ENCODE results near the gene RIMS1. TPM values are rescaled to one million over a fixed set of nuclear protein-coding genes. Genes with fewer than 3 reads are reported as not detected.

The RIMS1 gene
- total RNA-seq, 4 donors from 2014 or later, result 0.17 to 0.89 (median 0.44) TPM

DNA sequence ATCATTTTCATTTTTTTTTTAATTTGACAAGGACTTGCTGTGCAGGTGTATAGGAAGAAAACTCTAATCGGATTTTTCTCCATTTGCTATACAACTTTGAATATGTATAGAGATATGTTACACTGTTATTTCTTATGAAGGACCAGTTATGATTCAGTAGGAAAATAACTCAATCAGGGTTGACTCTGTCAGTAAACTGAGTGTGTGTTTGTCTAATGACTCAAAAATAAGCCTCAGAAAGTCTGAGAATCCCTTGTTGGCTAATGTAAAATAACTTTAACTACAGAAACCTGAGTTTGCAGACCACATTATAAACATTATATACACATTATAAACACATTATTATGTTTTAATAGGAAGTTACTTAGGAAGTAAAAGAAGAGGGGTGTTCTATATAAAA is 352.6 kb downstream of the RIMS1 start:
- Histone ChIP-seq H3K36me3 (no peaks in the 10 kb centered on the region), H3K27ac (no peak overlapping the region), H3K9me3 (no peaks in the 10 kb centered on the region), H3K4me1 (no peaks in the 10 kb centered on the region), H3K4me3 (replicated peaks in 1 of 3) (no peak overlapping the region), H3K27me3 (no peaks in the 10 kb centered on the region)
- intact Hi-C loops (cut with DNase I), result no loop called here
- DNase-seq, result no peak
- no peak for TF ChIP-seq CTCF (IDR thresholded peaks at IDR 0.05)
- TF ChIP-seq POLR2A (IDR thresholded peaks at IDR 0.05), result no peak
- whole genome bisulfite sequencing, 2 donors, result 87 to 93% methylated on average over 1 of the region's 1 CpG

DNA sequence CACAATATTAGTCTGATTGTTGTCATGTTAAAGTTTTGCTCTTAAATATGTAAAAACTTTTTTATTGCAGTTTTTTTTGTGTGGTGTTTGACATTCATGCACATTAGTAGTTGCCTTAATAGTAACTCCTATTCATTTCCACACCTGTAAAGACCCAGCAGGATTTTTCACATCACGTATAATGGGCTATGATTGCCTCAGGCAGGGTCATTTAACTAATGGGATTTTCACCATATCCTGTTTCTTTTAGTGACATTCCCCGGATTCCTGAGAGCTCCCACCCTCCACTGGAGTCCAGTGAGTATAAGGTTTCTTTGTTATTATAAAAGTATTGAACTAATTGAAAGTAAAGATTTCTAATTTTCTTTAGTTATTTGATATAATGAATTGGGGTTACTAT is 359.2 kb downstream of the RIMS1 start:
- TF ChIP-seq CTCF (IDR thresholded peaks at IDR 0.05), result no peak
- TF ChIP-seq POLR2A (IDR thresholded peaks at IDR 0.05), result no peak
- 27 to 37% methylated on average over 2 of the region's 2 CpGs for WGBS, 2 donors
- Histone ChIP-seq H3K27ac (no peak overlapping the region), H3K9me3 (no peaks in the 10 kb centered on the region), H3K36me3 (no peaks in the 10 kb centered on the region), H3K4me1 (no peaks in the 10 kb centered on the region), H3K4me3 (replicated peaks in 1 of 3) (no peak overlapping the region), H3K27me3 (no peaks in the 10 kb centered on the region)
- intact Hi-C loops (cut with DNase I), result no loop called here
- DNase-seq, result no peak

DNA sequence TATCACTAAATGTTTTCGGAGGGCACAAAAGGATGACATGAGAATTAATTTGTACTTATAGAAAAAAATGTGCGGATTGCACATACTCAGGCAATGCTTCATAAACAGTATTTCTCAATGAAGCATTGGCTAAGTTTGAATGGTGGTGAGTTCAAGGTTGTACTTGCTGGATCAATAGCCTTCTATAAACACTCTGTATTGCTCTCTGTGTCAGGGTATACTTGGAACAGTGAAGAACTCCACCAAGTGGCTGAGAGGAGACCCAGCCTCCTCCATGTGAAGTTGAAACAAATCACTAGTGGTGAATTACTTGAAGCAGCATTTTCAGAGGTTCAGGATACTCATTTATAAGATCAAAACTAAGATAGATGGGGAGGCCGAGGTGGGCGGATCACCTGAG is 360.6 kb downstream of the RIMS1 start:
- TF ChIP-seq CTCF (IDR thresholded peaks at IDR 0.05) (no peak), POLR2A (IDR thresholded peaks at IDR 0.05) (no peak)
- DNase-seq, result no peak
- Histone ChIP-seq H3K9me3 (no peaks in the 10 kb centered on the region), H3K36me3 (no peaks in the 10 kb centered on the region), H3K4me1 (no peaks in the 10 kb centered on the region), H3K27me3 (no peaks in the 10 kb centered on the region), H3K27ac (no peak overlapping the region), H3K4me3 (replicated peaks in 1 of 3) (no peak overlapping the region)
- WGBS, 2 donors, result 89 to 92% methylated on average over 4 of the region's 4 CpGs
- intact Hi-C loops (cut with DNase I), result no loop called here

DNA sequence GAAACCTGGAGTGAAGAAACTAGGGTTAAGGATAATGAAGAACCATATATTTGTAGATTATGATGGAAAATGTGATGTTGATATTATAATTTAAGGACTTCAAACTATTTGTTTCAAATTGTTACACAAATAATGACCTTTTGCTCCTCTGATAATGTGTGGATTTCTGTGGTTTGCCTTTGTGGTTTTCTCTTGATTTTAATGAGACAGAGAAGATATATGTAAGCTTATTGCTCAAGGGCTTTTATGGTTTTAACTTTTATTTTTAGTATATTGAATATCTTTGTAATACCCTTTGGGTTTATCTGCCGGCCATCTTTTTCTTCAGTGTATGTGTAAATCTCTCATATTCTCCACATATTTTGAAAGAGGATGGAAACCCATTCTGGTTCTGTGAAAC is 362.3 kb downstream of the RIMS1 start:
- Histone ChIP-seq H3K4me1 (no peaks in the 10 kb centered on the region), H3K27me3 (no peaks in the 10 kb centered on the region), H3K4me3 (replicated peaks in 1 of 3) (no peak overlapping the region), H3K27ac (no peak overlapping the region), H3K36me3 (no peaks in the 10 kb centered on the region), H3K9me3 (no peaks in the 10 kb centered on the region)
- intact Hi-C loops (cut with DNase I), result no loop called here
- 88 to 92% methylated on average over 1 of the region's 1 CpG for WGBS, 2 donors
- TF ChIP-seq CTCF (IDR thresholded peaks at IDR 0.05), result no peak
- TF ChIP-seq POLR2A (IDR thresholded peaks at IDR 0.05), result no peak
- DNase-seq, result no peak

DNA sequence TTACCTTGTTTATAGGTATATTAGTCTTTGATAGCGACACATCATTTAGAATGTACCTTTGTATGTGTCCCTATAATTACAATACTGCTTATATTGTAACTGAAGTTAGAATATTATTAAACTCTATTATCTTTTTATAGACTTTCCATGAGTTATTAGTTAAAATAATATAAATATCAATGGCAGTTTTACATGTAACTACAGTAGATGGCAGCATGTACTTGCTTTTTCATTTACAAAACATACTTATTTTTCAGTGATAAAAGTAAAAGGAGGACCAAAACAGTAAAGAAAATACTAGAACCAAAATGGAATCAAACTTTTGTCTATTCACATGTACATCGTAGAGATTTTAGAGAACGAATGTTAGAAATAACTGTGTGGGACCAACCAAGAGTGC is 364.3 kb downstream of the RIMS1 start:
- Histone ChIP-seq H3K9me3 (no peaks in the 10 kb centered on the region), H3K27me3 (no peaks in the 10 kb centered on the region), H3K4me1 (no peaks in the 10 kb centered on the region), H3K4me3 (replicated peaks in 1 of 3) (no peak overlapping the region), H3K27ac (no peak overlapping the region), H3K36me3 (no peaks in the 10 kb centered on the region)
- no peak for DNase-seq
- intact Hi-C loops (cut with DNase I), result no loop called here
- 96 to 97% methylated on average over 3 of the region's 3 CpGs for WGBS, 2 donors
- TF ChIP-seq CTCF (IDR thresholded peaks at IDR 0.05) (no peak), POLR2A (IDR thresholded peaks at IDR 0.05) (no peak)
